Subcutaneous adipose tissue (tissue), 4 donors: ENCODE results near the gene RAB10. TPM values are rescaled to one million over a fixed set of nuclear protein-coding genes. Genes with fewer than 3 reads are reported as not detected.

Source experiments
- CTCF ChIP-seq: fragments of 450-650 bp; IDR thresholded peaks from one replicate; pipeline ENCODE4 v1.5.1; 2016; ENCODE audit warnings: low read depth, mild to moderate bottlenecking, control low read depth, antibody characterized with exemption, moderate library complexity
- total RNA-seq, 4 donors: library from RNA; depleted of rRNA; stranded (reverse); fragments of >200 nt; gene quantifications; one replicate each; pipeline ENCODE4 v1.1.0, GENCODE V29; 2016

The RAB10 gene
- total RNA-seq, 4 donors from 2014 or later: 73.5 to 108 (median 81.9) TPM

DNA sequence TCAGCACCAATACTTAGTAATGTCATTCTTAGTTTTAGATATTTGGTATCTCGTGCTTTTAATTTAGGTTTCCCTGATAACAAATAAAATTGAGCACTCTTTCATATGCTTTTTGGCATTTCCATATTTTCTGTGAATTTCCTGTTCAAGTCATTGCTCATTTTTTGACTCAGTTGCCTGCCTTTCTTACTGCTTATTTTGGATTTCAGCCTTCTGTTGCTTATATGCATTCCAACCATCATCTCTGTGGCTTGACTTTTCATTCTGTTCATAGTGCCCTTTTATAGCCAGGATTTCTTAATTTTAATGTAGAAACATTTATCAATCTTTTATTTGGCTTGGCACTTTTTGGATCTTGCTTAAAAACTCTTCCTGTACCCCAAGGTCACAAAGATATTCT is 37.0 kb upstream of the RAB10 start:
- no peak for TF ChIP-seq CTCF

DNA sequence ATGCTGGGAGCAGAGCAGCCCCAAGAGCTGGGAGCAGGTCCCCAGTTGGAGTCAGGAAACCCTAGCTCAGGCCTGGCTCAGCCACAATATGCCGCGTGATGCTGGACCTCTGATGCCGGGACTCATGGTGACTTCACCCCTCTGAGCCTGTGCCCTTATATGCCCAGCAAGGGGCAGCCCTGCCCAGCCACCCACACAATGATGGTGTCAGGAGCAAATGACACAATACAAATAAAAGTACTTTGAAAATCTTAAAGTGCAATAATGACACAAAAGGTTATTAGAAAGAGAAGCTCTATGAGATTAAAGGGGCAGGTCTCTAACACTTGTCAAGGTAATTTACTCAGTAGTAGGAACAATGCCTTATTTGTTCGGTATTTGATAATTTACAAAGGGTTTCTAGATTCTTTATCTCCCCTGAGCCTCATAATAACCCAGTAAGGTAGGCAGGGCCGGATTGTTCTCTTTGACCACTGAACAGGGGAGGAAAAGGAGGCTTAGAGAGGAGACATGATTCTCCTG is 33.3 kb upstream of the RAB10 start:
- TF ChIP-seq CTCF: no peak

GRCh38 chr2:26001743-26002351 is 32.0 kb upstream of the RAB10 start:
- no peak for TF ChIP-seq CTCF

DNA sequence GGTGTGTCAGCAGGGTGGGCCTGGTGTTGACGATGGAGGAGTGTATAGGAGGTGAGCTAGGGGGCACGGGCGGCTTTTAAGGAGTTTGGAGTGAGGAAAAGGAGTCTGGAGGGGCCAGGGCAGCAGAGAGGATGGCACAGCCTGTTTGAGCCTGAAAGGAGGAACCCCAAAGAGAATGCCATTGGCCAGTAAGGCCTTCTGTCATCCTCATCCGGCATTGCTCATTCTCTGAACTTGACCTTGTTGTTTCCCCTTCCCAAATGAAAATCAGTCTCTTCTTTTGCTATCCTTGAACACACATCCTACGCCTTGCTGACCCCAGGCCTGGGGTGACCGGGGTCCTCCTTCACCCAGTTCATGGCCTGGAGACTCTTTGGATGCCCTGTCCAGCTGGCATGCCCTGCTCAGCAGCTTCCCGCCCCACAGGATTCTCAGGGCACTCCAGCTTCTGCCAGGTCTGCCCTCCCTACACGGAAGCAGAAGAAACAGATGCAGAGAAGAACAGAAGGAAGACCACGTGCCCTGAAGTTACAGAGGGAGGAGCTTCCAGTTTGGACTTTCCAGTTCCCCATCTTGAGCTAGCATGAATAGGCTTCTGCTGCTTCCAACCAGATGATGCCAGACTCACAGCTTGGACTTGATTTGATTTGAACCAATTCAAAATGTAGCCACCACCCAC is 31.1 kb upstream of the RAB10 start:
- TF ChIP-seq CTCF: no peak

DNA sequence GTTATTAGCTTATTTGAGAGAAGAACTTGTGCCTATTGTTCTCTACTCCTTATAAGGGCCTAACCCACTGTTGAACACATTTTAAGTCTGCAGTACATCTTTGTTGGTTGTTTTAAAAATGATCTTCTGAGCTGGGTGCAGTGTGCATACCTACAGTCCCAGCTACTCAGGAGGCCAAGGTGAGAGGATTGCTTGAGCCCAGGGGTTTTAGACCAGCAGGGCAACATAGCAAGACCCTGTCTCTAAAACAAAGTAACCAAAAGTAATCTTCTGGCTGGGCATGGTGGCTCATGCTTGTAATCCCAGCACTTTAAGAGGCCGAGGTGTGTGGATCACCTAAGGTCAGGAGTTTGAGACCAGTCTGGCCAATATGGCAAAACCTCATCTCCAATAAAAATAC is 25.8 kb upstream of the RAB10 start:
- no peak for TF ChIP-seq CTCF

GRCh38 chr2:26008851-26009566 is 24.9 kb upstream of the RAB10 start:
- TF ChIP-seq CTCF: no peak

- TF ChIP-seq CTCF: no peak
Observed at GRCh38 chr2:26009567-26009963, 24.3 kb upstream of the RAB10 start.
